Calu3 (cell line): ENCODE data around the gene P3H3. TPM values are rescaled to one million over a fixed set of nuclear protein-coding genes. Genes with fewer than 3 reads are reported as not detected.

Source experiments
- BruUV-seq: library from RNA; stranded (reverse); fragments of 400-500 nt; replicated peaks from 2 replicates; lab custom pipeline; 2021; lab: Mats Ljungman, UMichigan
- CTCF ChIA-PET: fragments of 300-600 bp; sonication (Branson Sonifier 250); formaldehyde crosslinking; loops from one replicate; lab custom pipeline; 2022; ENCODE audit warnings: antibody characterized with exemption; lab: Charles Lee
- DNase-seq: peaks from one replicate; pipeline ENCODE4 v3.0.0; 2022
- H3K27ac Mint-ChIP-seq: one replicate; pipeline ENCODE4 v1.8.0; 2022; ENCODE audit warnings: mixed read lengths; ENCODE audit not compliant: unreplicated experiment
- H3K27me3 Mint-ChIP-seq: one replicate; pipeline ENCODE4 v1.8.0; 2022; ENCODE audit warnings: mixed read lengths; ENCODE audit not compliant: unreplicated experiment
- H3K36me3 Mint-ChIP-seq: one replicate; pipeline ENCODE4 v1.8.0; 2022; ENCODE audit warnings: mild to moderate bottlenecking, moderate library complexity, mixed read lengths; ENCODE audit not compliant: insufficient read depth, unreplicated experiment
- H3K4me1 Mint-ChIP-seq: one replicate; pipeline ENCODE4 v1.8.0; 2022; ENCODE audit warnings: mild to moderate bottlenecking, low read depth, mixed read lengths; ENCODE audit not compliant: unreplicated experiment
- H3K4me3 Mint-ChIP-seq: one replicate; pipeline ENCODE4 v1.8.0; 2022; ENCODE audit warnings: mild to moderate bottlenecking, low read depth, moderate library complexity, mixed read lengths; ENCODE audit not compliant: unreplicated experiment
- H3K9me3 Mint-ChIP-seq: one replicate; pipeline ENCODE4 v1.8.0; 2022; ENCODE audit warnings: low read depth, mixed read lengths; ENCODE audit not compliant: unreplicated experiment
- CTCF ChIP-seq: fragments of 200-600 bp; IDR thresholded peaks from one replicate; pipeline ENCODE4 v1.8.0; 2022; ENCODE audit warnings: antibody characterized with exemption; ENCODE audit not compliant: unreplicated experiment
- intact Hi-C: fragments of 100-400 bp; cut with micrococcal nuclease; formaldehyde crosslinking; loops from one replicate; pipeline ENCODE4 v1.10.0; 2022; ENCODE audit not compliant: unreplicated experiment
- total RNA-seq: library from RNA; stranded (reverse); gene quantifications from 2 replicates; pipeline ENCODE4 v1.2.3, GENCODE V29; 2022

The P3H3 gene
- total RNA-seq, 1 experiment from 2014 or later, result 0.45 TPM

GRCh38 chr12:6788972-6789924 lies 39.0 kb upstream of the P3H3 start, which contains the start of gene CD4:
TSS of gene CD4 (plus strand) at chr12:6789528. CDS start at chr12:6800139, 10,611 bp downstream.
- H3K36me3 Mint-ChIP-seq, result no peaks in the 10 kb centered on the region
- no TSS peak for BruUV-seq
- intact Hi-C loops, result no loop called here
- no peaks in the 10 kb centered on the region for H3K9me3 Mint-ChIP-seq
- TF ChIP-seq CTCF, result no peak
- CTCF ChIA-PET, result no interaction called here
- no peak for DNase-seq
- no peak within 1 kb of the TSS for H3K27ac Mint-ChIP-seq
- no peaks in the 10 kb centered on the region for H3K4me1 Mint-ChIP-seq
- H3K4me3 Mint-ChIP-seq, result no peak within 1 kb of the TSS
- peaks cover 57% of the 10 kb centered on the region for H3K27me3 Mint-ChIP-seq

GRCh38 chr12:6790496-6791150 lies 37.6 kb upstream of the P3H3 start:
- Mint-ChIP-seq H3K4me3 (no peak overlapping the region), H3K4me1 (no peaks in the 10 kb centered on the region), H3K27ac (no peak overlapping the region), H3K9me3 (no peaks in the 10 kb centered on the region), H3K27me3 (peaks cover 71% of the 10 kb centered on the region), H3K36me3 (no peaks in the 10 kb centered on the region)
- intact Hi-C loops, result no loop called here
- TF ChIP-seq CTCF, result no peak
- CTCF ChIA-PET, result no interaction called here
- no TSS peak for BruUV-seq
- no peak for DNase-seq

GRCh38 chr12:6791931-6792520 lies 36.2 kb upstream of the P3H3 start:
- Mint-ChIP-seq H3K4me3 (no peak overlapping the region), H3K27ac (no peak overlapping the region), H3K4me1 (no peaks in the 10 kb centered on the region), H3K9me3 (no peaks in the 10 kb centered on the region), H3K36me3 (no peaks in the 10 kb centered on the region), H3K27me3 (peaks cover 85% of the 10 kb centered on the region)
- intact Hi-C loops, result no loop called here
- no TSS peak for BruUV-seq
- no peak for DNase-seq
- no peak for TF ChIP-seq CTCF
- CTCF ChIA-PET, result interaction anchor here (1.0 kb wide), 1 partner anchor 99 kb away, joined by 3 read pairs; no protein-coding TSS in a partner anchor

- Mint-ChIP-seq H3K27me3 (peaks cover 89% of the 10 kb centered on the region), H3K9me3 (no peaks in the 10 kb centered on the region), H3K27ac (no peak overlapping the region), H3K36me3 (no peaks in the 10 kb centered on the region), H3K4me3 (no peak overlapping the region), H3K4me1 (no peaks in the 10 kb centered on the region)
- TF ChIP-seq CTCF, result no peak
- CTCF ChIA-PET, result no interaction called here
- BruUV-seq, result no TSS peak
- intact Hi-C loops, result no loop called here
- DNase-seq, result no peak
Measured at GRCh38 chr12:6792522-6793201, 35.5 kb upstream of the P3H3 start.
